ENCODE measurements around the gene MB21D2. TPM values are rescaled to one million over a fixed set of nuclear protein-coding genes. Genes with fewer than 3 reads are reported as not detected.

MB21D2 gene
- total RNA-seq, 1 experiment from 2014 or later, result 2.8 TPM

- H3K36me3 ChIP-seq (ENCODE audit: control insufficient read depth in 1 of 2, insufficient read depth in 2 of 2, low read length in 2 of 2), result no peaks in the 10 kb centered on the region
- no peaks in the 10 kb centered on the region for H4K20me1 ChIP-seq (ENCODE audit: insufficient read depth)
- no peaks in the 10 kb centered on the region; the same call in 1 of the 2 replicates for H3K79me2 ChIP-seq (ENCODE audit: insufficient read depth, low read length)
- H2AFZ ChIP-seq (ENCODE audit: low read depth, low read length, poor library complexity, severe bottlenecking), result no peak overlapping the region
- ATAC-seq (no peak), DNase-seq (ENCODE audit: low read depth, low spot score) (no peak)
- POLR2A ChIA-PET, result no interaction called here
- TF ChIP-seq TCF7L2 (IDR thresholded peaks at IDR 0.05; ENCODE audit: borderline replicate concordance, extremely low read depth, insufficient read depth, insufficient read length), result no peak
- TF ChIP-seq POLR2AphosphoS5 (IDR thresholded peaks at IDR 0.05; ENCODE audit: low read depth, low read length), result no peak
- TF ChIP-seq, protein P1, sequence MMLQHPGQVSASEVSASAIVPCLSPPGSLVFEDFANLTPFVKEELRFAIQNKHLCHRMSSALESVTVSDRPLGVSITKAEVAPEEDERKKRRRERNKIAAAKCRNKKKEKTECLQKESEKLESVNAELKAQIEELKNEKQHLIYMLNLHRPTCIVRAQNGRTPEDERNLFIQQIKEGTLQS (IDR thresholded peaks at IDR 0.05), result no peak
- peaks cover 14 to 46% of the 10 kb centered on the region in 2 experiments for H3K4me1 ChIP-seq (ENCODE audit: control insufficient read depth in 1 of 2, insufficient read depth in 2 of 2, low read length in 2 of 2)
- CTCF ChIA-PET, result no interaction called here
- no peak overlapping the region for H3K4me3 ChIP-seq (replicated peaks in 1 of 2; ENCODE audit: low read depth in 1 of 2, low read length in 2 of 2)
- no peak overlapping the region for H3K27ac ChIP-seq (ENCODE audit: low read depth, low read length)
- intact Hi-C loops (cut with micrococcal nuclease), result no loop called here
- H3K9ac ChIP-seq (ENCODE audit: low read length), result no peak overlapping the region
- no peaks in the 10 kb centered on the region; a peak in 1 of 4 replicates for H3K9me3 ChIP-seq (ENCODE audit: control insufficient read depth in 1 of 2, insufficient read depth in 1 of 2, low read depth in 1 of 2, low read length in 2 of 2)
- H3K9me2 ChIP-seq (ENCODE audit: insufficient read depth), result no peaks in the 10 kb centered on the region
- H3K27me3 ChIP-seq (ENCODE audit: insufficient read depth, low read length), result no peaks in the 10 kb centered on the region
- RAD21 ChIA-PET (ENCODE audit: low non-redundant PET in 1 of 2, low total read pairs in 2 of 2, uncharacterized antibody in 2 of 2, unreplicated experiment in 2 of 2), result no interaction called here
- no TSS peak for BruUV-seq (replicated peaks)
- peak overlapping the region; percentile 17; the same call in 1 of the 2 replicates for H3K4me2 ChIP-seq (ENCODE audit: low read length)
Measured at GRCh38 chr3:192901435-192901834, 16.2 kb downstream of the MB21D2 start.

DNA sequence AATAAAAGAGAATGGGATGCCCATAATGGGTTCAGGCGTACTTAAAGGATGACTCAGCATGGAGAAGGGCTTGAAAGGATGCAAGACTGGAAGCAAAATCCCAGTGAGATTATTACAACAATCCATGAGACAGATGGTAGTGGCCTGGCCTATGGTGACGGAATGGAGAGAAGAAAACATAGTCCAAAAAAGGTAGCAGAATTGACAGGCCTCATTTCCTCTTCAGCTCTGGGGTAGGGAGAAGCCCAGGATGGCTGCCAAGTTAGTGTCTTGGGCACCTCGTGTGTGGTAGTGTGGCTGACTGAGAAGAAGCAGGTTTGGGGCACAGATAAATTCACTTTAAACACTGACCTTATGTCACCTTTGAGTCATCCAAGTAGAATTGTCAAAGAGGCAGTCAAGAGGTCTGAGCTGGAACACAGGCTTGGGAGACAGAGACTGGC lies 18.1 kb downstream of the MB21D2 start:
- BruUV-seq (replicated peaks), result no TSS peak
- H3K9me2 ChIP-seq (ENCODE audit: insufficient read depth), result no peaks in the 10 kb centered on the region
- no peak overlapping the region for H2AFZ ChIP-seq (ENCODE audit: low read depth, low read length, poor library complexity, severe bottlenecking)
- no peak for DNase-seq (ENCODE audit: low read depth, low spot score)
- intact Hi-C loops (cut with micrococcal nuclease), result no loop called here
- no peaks in the 10 kb centered on the region for H4K20me1 ChIP-seq (ENCODE audit: insufficient read depth)
- ChIA-PET CTCF (no interaction called here), RAD21 (ENCODE audit: low non-redundant PET in 1 of 2, low total read pairs in 2 of 2, uncharacterized antibody in 2 of 2, unreplicated experiment in 2 of 2) (no interaction called here), POLR2A (interaction anchor here (1.0 kb wide), 1 partner anchor 18 kb away, joined by 3 read pairs; the partner anchor contains the start of gene MB21D2)
- H3K4me1 ChIP-seq (ENCODE audit: control insufficient read depth in 1 of 2, insufficient read depth in 2 of 2, low read length in 2 of 2), result peaks cover 16 to 46% of the 10 kb centered on the region in 2 experiments
- no peak overlapping the region for H3K27ac ChIP-seq (ENCODE audit: low read depth, low read length)
- no peaks in the 10 kb centered on the region for H3K27me3 ChIP-seq (ENCODE audit: insufficient read depth, low read length)
- H3K9me3 ChIP-seq (ENCODE audit: control insufficient read depth in 1 of 2, insufficient read depth in 1 of 2, low read depth in 1 of 2, low read length in 2 of 2), result no peaks in the 10 kb centered on the region; a peak in 1 of 4 replicates
- peak overlapping the region; percentile 38; the same call in 1 of the 2 replicates for H3K4me2 ChIP-seq (ENCODE audit: low read length)
- ATAC-seq, result no peak
- no peak overlapping the region for H3K9ac ChIP-seq (ENCODE audit: low read length)
- H3K79me2 ChIP-seq (ENCODE audit: insufficient read depth, low read length), result no peaks in the 10 kb centered on the region; the same call in 1 of the 2 replicates
- H3K4me3 ChIP-seq (replicated peaks in 1 of 2; ENCODE audit: low read depth in 1 of 2, low read length in 2 of 2), result no peak overlapping the region
- no peak for TF ChIP-seq CEBPB (IDR thresholded peaks at IDR 0.05; ENCODE audit: low read depth)
- no peaks in the 10 kb centered on the region for H3K36me3 ChIP-seq (ENCODE audit: control insufficient read depth in 1 of 2, insufficient read depth in 2 of 2, low read length in 2 of 2)

Measured in HCT116 (cell line).